Spleen (tissue), 11 donors: ENCODE results near the gene PGF. TPM values are rescaled to one million over a fixed set of nuclear protein-coding genes. Genes with fewer than 3 reads are reported as not detected.

Experiments
- DNase-seq: peaks from one replicate; pipeline ENCODE4 v3.0.0-alpha.2; 2020
- H3K27ac ChIP-seq, 8 donors: fragments of 200-600 bp; sonication (generic) in 7 of 8; 1 replicate in 4 of 8; 2 replicates in 4 of 8; pipeline versions ENCODE4 v1.5.0 to v1.8.0; 2016 to 2021; ENCODE audit warnings: inconsistent platforms in 4 of 8, mild to moderate bottlenecking in 4 of 8, moderate library complexity in 1 of 8
- H3K27me3 ChIP-seq, 7 donors: fragments of 200-600 bp; sonication (generic) in 6 of 7; replicated peaks in 1 of 7; 1 replicate in 4 of 7; 2 replicates in 3 of 7; pipeline versions ENCODE4 v1.5.0 to v1.8.0; 2016 to 2021; ENCODE audit warnings: inconsistent platforms in 3 of 7, mild to moderate bottlenecking in 1 of 7
- H3K36me3 ChIP-seq, 6 donors: fragments of 200-600 bp; sonication (generic) in 5 of 6; 1 replicate in 4 of 6; 2 replicates in 2 of 6; pipeline versions ENCODE4 v1.5.0 to v1.8.0; 2016 to 2021; ENCODE audit warnings: inconsistent platforms in 2 of 6
- H3K4me1 ChIP-seq, 6 donors: fragments of 200-600 bp; sonication (generic) in 5 of 6; 1 replicate in 3 of 6; 2 replicates in 3 of 6; pipeline versions ENCODE4 v1.5.0 to v1.8.0; 2016 to 2021; ENCODE audit warnings: inconsistent platforms in 3 of 6
- H3K4me3 ChIP-seq, 8 donors: fragments of 200-600 bp; sonication (generic) in 7 of 8; 1 replicate in 4 of 8; 2 replicates in 4 of 8; pipeline versions ENCODE4 v1.5.0 to v1.8.0; 2016 to 2021; ENCODE audit warnings: inconsistent platforms in 4 of 8, mild to moderate bottlenecking in 4 of 8, moderate library complexity in 2 of 8
- H3K9me3 ChIP-seq, 8 donors: fragments of 200-600 bp; sonication (generic) in 7 of 8; 1 replicate in 4 of 8; 2 replicates in 4 of 8; pipeline versions ENCODE4 v1.5.0 to v1.8.0; 2016 to 2021; ENCODE audit warnings: inconsistent platforms in 4 of 8
- POLR2A ChIP-seq, 3 donors: fragments of 450-650 bp; IDR thresholded peaks; one replicate each; pipeline ENCODE4 v1.5.1; 2017; ENCODE audit warnings: antibody characterized with exemption in 3 of 3, mild to moderate bottlenecking in 1 of 3
- POLR2AphosphoS5 ChIP-seq, 3 donors: sonication (generic); formaldehyde crosslinking; IDR thresholded peaks; one replicate each; pipeline ENCODE4 v1.5.1; 2017; ENCODE audit warnings: antibody characterized with exemption in 3 of 3
- WGBS, 5 donors: extraction: QIAGEN DNeasy Blood & Tissue Kit in 3 of 5; methylation state at CpG; one replicate each; pipeline versions ENCODE4 v1.1.5 to v1.1.7; 2013 to 2018; 5-methylcytosine and 5-hydroxymethylcytosine counted together
- intact Hi-C: fragments of 100-400 bp; cut with DNase I; formaldehyde crosslinking; loops from one replicate; pipeline ENCODE4 v1.15.0; 2023; ENCODE audit warnings: low total_unique reads
- polyA plus RNA-seq, 3 donors: library from polyadenylated mRNA; stranded (reverse); fragments of 200-250 nt; gene quantifications; one replicate each; pipeline ENCODE4 v1.2.1, GENCODE V29; 2013
- total RNA-seq, 7 donors: library from RNA; depleted of rRNA in 3 of 7; stranded (reverse); fragments of >200 nt in 3 of 7; fragmentation: NEBNext Ultra II Directional in 4 of 7; extraction: Animal tissue kit (Norgen Biotek cat#: 25700) in 4 of 7; gene quantifications; one replicate each; pipeline versions ENCODE4 v1.1.0 to v1.2.1, GENCODE V29; 2016 to 2021
- TF ChIP-seq, protein P1 (sequence below), 11 experiments: fragments of 200-600 bp in 7 of 11; fragments of 450-650 bp in 4 of 11; sonication (generic) in 4 of 11; IDR thresholded peaks in 8 of 11; conservative IDR thresholded peaks in 3 of 11; 1 replicate in 7 of 11; 2 replicates in 4 of 11; pipeline versions ENCODE4 v1.4.0 to v1.8.0; 2016 to 2021; ENCODE audit warnings: antibody characterized with exemption in 11 of 11, inconsistent platforms in 4 of 11, mild to moderate bottlenecking in 1 of 11
- donor health status: healthy with polysubstance abuse.
- donor health status: DM: no; HTN: no; CAD: no; lungs with moderate emphysema.
- donor health status: DM: no; HTN: no; CAD: no.
- donor health status: Bipolar disorder and iron deficiency.
- donor health status: healthy.
- donor health status: DM: no; HTN: no; CAD: no.
- donor health status: DM: yes; HTN: yes; CAD: no.

PGF gene
- total and polyA plus RNA-seq, 10 donors: 0.87 to 7.7 (median 2.7) TPM

DNA sequence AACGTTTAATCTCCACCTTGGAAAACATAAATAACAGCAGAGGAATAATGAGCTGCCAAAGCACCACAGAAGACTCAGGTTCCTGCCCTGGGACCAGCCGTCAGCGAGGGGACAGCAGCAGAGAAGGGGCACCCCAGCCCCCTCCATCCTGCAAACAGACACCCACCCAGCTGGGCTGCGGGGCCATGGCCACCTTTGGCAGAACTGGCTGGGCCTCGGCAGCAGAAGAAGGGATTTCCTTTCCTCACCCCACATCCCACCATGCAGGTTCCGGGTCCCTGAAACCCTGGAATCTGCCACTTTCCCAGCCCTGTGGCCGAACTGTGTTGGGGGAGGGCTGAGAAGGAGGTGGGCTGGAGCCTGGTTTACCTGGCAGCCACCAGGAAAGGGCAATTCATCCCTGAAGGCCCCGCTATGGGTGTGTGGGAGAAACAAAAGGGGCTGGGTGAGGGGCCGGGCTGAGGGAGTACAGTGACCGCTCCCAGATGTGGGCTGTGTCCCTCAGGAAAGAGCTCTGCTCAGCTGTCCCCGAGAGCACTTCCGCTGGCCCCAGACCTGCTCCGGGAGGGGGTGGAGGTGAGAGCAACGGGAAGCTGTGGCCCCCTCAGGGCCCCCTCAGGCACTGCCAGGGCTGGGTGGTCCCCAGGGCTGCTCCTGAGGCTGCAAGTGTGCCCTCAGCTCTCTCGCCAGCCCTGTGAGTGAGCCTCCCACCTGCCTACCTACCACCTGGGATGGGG is 3.8 kb downstream of the PGF start:
- 51 to 63% (median 52%) methylated on average over 7 to 15 of the region's 15 CpGs for WGBS, 5 donors
- DNase-seq: peak; percentile 62
- Histone ChIP-seq H3K4me1 (peaks cover 7 to 46% (median 28%) of the 10 kb centered on the region in 6 donors), H3K36me3 (no peaks in the 10 kb centered on the region), H3K27me3 (peaks cover 0 to 63% (median 12%) of the 10 kb centered on the region in 7 donors), H3K27ac (no peak overlapping the region), H3K9me3 (no peaks in the 10 kb centered on the region), H3K4me3 (no peak overlapping the region)
- TF ChIP-seq POLR2A (IDR thresholded peaks at IDR 0.05) (no peak), POLR2AphosphoS5 (IDR thresholded peaks at IDR 0.05) (no peak)
- TF ChIP-seq, protein P1, sequence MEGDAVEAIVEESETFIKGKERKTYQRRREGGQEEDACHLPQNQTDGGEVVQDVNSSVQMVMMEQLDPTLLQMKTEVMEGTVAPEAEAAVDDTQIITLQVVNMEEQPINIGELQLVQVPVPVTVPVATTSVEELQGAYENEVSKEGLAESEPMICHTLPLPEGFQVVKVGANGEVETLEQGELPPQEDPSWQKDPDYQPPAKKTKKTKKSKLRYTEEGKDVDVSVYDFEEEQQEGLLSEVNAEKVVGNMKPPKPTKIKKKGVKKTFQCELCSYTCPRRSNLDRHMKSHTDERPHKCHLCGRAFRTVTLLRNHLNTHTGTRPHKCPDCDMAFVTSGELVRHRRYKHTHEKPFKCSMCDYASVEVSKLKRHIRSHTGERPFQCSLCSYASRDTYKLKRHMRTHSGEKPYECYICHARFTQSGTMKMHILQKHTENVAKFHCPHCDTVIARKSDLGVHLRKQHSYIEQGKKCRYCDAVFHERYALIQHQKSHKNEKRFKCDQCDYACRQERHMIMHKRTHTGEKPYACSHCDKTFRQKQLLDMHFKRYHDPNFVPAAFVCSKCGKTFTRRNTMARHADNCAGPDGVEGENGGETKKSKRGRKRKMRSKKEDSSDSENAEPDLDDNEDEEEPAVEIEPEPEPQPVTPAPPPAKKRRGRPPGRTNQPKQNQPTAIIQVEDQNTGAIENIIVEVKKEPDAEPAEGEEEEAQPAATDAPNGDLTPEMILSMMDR (IDR thresholded peaks at IDR 0.05 in 8 of 11, conservative IDR thresholded peaks at IDR 0.05 in 3 of 11): no peak
- intact Hi-C loops: no loop called here

DNA sequence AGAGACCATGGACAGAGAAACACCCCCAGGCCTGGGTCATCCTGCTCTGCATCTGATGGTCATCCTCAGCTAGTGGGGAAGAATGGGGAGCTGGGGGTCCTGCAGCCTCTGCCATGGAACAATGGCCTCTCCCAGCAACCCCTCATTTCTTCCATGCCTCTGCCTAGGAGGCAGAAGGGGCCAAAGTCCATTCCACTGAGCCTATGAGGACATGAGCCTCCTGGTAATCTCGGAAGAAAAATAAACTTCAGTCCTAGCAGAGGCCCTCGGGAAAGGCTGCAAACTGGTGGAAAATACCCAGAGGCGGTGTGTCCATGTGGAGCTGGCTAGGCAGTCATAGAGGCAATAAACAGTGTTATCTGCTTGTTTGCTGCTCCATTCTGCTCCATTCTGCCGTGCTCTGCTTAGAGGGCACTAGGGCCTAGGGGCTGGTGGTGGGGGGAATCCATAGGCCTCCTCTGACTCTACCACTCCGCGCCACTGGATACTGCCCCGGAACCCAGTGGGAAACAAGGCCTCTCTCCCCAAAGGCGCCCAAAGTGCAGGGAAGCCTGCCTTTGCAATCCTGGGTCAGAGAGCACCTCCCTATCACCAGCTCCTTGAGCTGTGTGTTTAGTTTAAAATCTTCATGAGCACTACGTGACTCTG is 4.5 kb downstream of the PGF start:
- Histone ChIP-seq H3K27me3 (peaks cover 0 to 56% (median 12%) of the 10 kb centered on the region in 7 donors), H3K36me3 (no peaks in the 10 kb centered on the region), H3K27ac (no peak overlapping the region), H3K4me1 (peaks cover 7 to 51% (median 33%) of the 10 kb centered on the region in 6 donors), H3K9me3 (no peaks in the 10 kb centered on the region), H3K4me3 (no peak overlapping the region)
- TF ChIP-seq, protein P1 (IDR thresholded peaks at IDR 0.05 in 8 of 11, conservative IDR thresholded peaks at IDR 0.05 in 3 of 11): no peak
- TF ChIP-seq POLR2A (IDR thresholded peaks at IDR 0.05): no peak
- TF ChIP-seq POLR2AphosphoS5 (IDR thresholded peaks at IDR 0.05): no peak
- 86 to 94% (median 91%) methylated on average over 9 of the region's 9 CpGs for WGBS, 5 donors
- intact Hi-C loops: no loop called here
- peak; percentile 46 for DNase-seq

DNA sequence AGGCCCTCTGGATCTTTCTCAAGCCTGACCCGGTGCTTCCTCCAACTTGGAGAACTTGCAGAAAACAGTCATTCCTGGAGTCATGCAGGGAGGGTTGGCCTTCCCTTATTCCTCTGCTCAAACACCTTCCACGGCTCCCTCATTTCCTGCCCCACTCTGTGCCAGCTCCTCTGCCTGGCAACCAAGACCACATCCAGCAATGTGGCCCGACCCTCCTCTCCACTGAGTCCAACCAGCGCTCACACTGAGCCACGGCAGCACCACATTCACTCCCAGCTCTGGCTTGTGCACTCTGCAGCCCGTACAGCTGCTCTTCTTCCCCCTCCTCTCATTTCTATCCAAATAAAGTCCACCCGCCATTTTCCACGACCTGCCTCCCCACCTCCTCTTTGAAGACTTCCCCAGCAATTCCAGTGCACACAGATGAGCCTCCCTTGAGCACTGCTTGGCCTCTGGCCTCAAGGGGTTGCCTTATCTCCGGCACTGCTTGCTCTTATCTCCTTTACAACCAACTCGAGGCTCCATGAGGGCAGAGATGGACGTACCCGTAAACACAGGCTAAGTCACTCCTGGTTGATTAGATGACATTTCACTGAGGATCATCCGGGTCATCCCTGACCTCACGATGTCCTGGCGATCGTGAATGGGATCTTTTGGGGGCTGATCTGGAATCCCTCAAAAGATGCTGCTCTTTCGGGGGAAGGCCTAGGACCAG is 5.4 kb downstream of the PGF start:
- Histone ChIP-seq H3K4me3 (no peak overlapping the region), H3K9me3 (no peaks in the 10 kb centered on the region), H3K4me1 (peaks cover 6 to 44% (median 27%) of the 10 kb centered on the region in 6 donors), H3K27ac (no peak overlapping the region), H3K27me3 (peaks cover 0 to 47% (median 8%) of the 10 kb centered on the region in 7 donors), H3K36me3 (no peaks in the 10 kb centered on the region)
- intact Hi-C loops: loop anchor here (10.0 kb wide), 1 partner anchor 135 kb away; no protein-coding TSS in a partner anchor
- 81 to 93% (median 87%) methylated on average over 17 of the region's 17 CpGs for WGBS, 5 donors
- no peak for DNase-seq
- TF ChIP-seq, protein P1 (IDR thresholded peaks at IDR 0.05 in 8 of 11, conservative IDR thresholded peaks at IDR 0.05 in 3 of 11): no peak
- TF ChIP-seq POLR2AphosphoS5 (IDR thresholded peaks at IDR 0.05) (no peak), POLR2A (IDR thresholded peaks at IDR 0.05) (no peak)
